Sigmoid colon (tissue), 7 donors: Measurements from ENCODE around the gene NCKAP5. TPM values are rescaled to one million over a fixed set of nuclear protein-coding genes. Genes with fewer than 3 reads are reported as not detected.

ENCODE experiments used
- DNase-seq: peaks from one replicate; pipeline ENCODE4 v3.0.0-alpha.2; 2019
- H3K27ac ChIP-seq, 4 donors: fragments of 200-600 bp; sonication (generic); one replicate each; pipeline ENCODE4 v1.5.1; 2016 to 2019; ENCODE audit warnings: mild to moderate bottlenecking in 1 of 4
- H3K27me3 ChIP-seq, 3 donors: fragments of 200-600 bp; sonication (generic); one replicate each; pipeline ENCODE4 v1.5.1; 2019; ENCODE audit warnings: mild to moderate bottlenecking in 1 of 3
- H3K36me3 ChIP-seq, 4 donors: fragments of 200-600 bp; sonication (generic); one replicate each; pipeline ENCODE4 v1.5.1; 2016 to 2019
- H3K4me1 ChIP-seq, 4 donors: fragments of 200-600 bp; sonication (generic); one replicate each; pipeline ENCODE4 v1.5.1; 2017 to 2019
- H3K4me3 ChIP-seq, 4 donors: fragments of 200-600 bp; sonication (generic); one replicate each; pipeline ENCODE4 v1.5.1; 2017 to 2019; ENCODE audit warnings: mild to moderate bottlenecking in 2 of 4, moderate library complexity in 1 of 4
- H3K9me3 ChIP-seq, 4 donors: fragments of 200-600 bp in 3 of 4; sonication (generic) in 3 of 4; one replicate each; pipeline versions ENCODE4 v1.5.1 to v1.6.1; 2013 to 2019
- EP300 ChIP-seq, 4 donors: sonication (generic); formaldehyde crosslinking; IDR thresholded peaks; one replicate each; pipeline ENCODE4 v1.6.1; 2017; ENCODE audit warnings: antibody characterized with exemption in 4 of 4
- POLR2A ChIP-seq, 2 donors: fragments of 450-650 bp; IDR thresholded peaks; one replicate each; pipeline ENCODE4 v1.6.1; 2016; ENCODE audit warnings: antibody characterized with exemption in 2 of 2, mild to moderate bottlenecking in 2 of 2, moderate library complexity in 2 of 2
- POLR2AphosphoS5 ChIP-seq, 4 donors: sonication (generic); formaldehyde crosslinking; IDR thresholded peaks; one replicate each; pipeline ENCODE4 v1.6.1; 2017; ENCODE audit warnings: antibody characterized with exemption in 4 of 4
- WGBS, 2 donors: extraction: QIAGEN DNeasy Blood & Tissue Kit; methylation state at CpG; one replicate each; pipeline ENCODE4 v1.1.7; 2013; 5-methylcytosine and 5-hydroxymethylcytosine counted together
- intact Hi-C: fragments of 100-400 bp; cut with DNase I; formaldehyde crosslinking; loops from one replicate; pipeline ENCODE4 v1.15.1; 2023
- polyA plus RNA-seq, 3 donors: library from polyadenylated mRNA; stranded (reverse); fragments of 200-250 nt; gene quantifications; one replicate each; pipeline ENCODE4 v1.2.3, GENCODE V29; 2013
- total RNA-seq, 4 donors: library from RNA; depleted of rRNA; stranded (reverse); fragments of >200 nt; gene quantifications; one replicate each; pipeline ENCODE4 v1.1.0, GENCODE V29; 2016
- TF ChIP-seq, protein P1 (sequence below), 4 experiments: fragments of 450-650 bp in 3 of 4; fragments of 200-600 bp in 1 of 4; IDR thresholded peaks; one replicate each; pipeline ENCODE4 v1.5.1; 2016 to 2019; ENCODE audit warnings: antibody characterized with exemption in 4 of 4, mild to moderate bottlenecking in 3 of 4, moderate library complexity in 2 of 4
- donor health status: healthy with polysubstance abuse.
- donor health status: Bipolar disorder and iron deficiency.
- donor health status: healthy.

The NCKAP5 gene
- total and polyA plus RNA-seq, 7 donors = under 0.01 to 3.7 (median 0.60) TPM

DNA sequence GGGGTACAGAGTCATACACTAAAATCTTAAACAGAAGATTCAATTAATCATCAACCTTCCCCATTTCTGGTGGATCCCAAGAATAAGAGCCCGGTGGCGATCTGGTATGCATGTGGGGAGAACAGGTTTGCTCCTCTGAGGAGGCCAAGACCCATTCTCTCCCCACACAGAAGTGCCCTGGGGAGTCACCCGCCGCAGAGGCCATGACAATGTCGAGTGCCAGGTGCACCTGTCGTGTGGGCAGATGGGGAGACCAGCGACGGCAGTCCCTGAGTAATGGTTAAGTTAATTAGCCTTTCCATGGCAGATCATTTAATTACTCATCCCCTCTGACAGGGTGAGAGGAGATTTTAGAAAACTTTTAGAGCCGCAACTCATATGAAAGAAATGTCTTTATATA, 345.0 kb downstream of the NCKAP5 start:
- Histone ChIP-seq H3K27me3 (no peaks in the 10 kb centered on the region), H3K4me3 (no peak overlapping the region), H3K36me3 (no peaks in the 10 kb centered on the region), H3K4me1 (no peaks in the 10 kb centered on the region), H3K9me3 (no peaks in the 10 kb centered on the region), H3K27ac (no peak overlapping the region)
- DNase-seq = no peak
- intact Hi-C loops = no loop called here
- TF ChIP-seq POLR2AphosphoS5 (IDR thresholded peaks at IDR 0.05) (no peak), POLR2A (IDR thresholded peaks at IDR 0.05) (no peak), EP300 (IDR thresholded peaks at IDR 0.05) (no peak)
- TF ChIP-seq, protein P1, sequence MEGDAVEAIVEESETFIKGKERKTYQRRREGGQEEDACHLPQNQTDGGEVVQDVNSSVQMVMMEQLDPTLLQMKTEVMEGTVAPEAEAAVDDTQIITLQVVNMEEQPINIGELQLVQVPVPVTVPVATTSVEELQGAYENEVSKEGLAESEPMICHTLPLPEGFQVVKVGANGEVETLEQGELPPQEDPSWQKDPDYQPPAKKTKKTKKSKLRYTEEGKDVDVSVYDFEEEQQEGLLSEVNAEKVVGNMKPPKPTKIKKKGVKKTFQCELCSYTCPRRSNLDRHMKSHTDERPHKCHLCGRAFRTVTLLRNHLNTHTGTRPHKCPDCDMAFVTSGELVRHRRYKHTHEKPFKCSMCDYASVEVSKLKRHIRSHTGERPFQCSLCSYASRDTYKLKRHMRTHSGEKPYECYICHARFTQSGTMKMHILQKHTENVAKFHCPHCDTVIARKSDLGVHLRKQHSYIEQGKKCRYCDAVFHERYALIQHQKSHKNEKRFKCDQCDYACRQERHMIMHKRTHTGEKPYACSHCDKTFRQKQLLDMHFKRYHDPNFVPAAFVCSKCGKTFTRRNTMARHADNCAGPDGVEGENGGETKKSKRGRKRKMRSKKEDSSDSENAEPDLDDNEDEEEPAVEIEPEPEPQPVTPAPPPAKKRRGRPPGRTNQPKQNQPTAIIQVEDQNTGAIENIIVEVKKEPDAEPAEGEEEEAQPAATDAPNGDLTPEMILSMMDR (IDR thresholded peaks at IDR 0.05) = no peak
- 86 to 97% methylated on average over 9 of the region's 9 CpGs for WGBS, 2 donors

DNA sequence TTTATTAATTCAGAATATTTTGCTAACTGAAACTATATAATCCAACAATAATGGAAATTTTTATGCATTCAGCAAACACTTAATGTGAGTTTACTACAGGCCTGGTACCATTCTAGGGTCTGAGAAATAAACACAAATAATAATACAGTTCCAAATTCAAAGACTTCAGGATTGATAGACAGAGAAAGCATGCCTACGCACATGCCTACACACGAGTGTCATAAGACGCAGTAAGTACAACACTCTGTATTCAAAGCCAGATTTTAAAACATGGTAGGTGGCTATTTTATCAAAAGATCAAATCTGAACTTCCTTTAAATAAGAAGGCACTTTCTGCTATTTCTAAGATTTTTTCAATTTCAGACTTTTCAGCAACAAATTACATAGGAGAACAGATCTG, 346.9 kb downstream of the NCKAP5 start:
- DNase-seq = no peak
- no peaks in the 10 kb centered on the region for H3K9me3 ChIP-seq
- TF ChIP-seq POLR2AphosphoS5 (IDR thresholded peaks at IDR 0.05) = no peak
- TF ChIP-seq EP300 (IDR thresholded peaks at IDR 0.05) = no peak
- H3K4me1 ChIP-seq = no peaks in the 10 kb centered on the region
- intact Hi-C loops = no loop called here
- H3K27ac ChIP-seq = no peak overlapping the region
- no peaks in the 10 kb centered on the region for H3K27me3 ChIP-seq
- WGBS, 2 donors = 95 to 97% methylated on average over 3 of the region's 3 CpGs
- H3K4me3 ChIP-seq = no peak overlapping the region
- no peaks in the 10 kb centered on the region for H3K36me3 ChIP-seq

- no peak for DNase-seq
Observed at GRCh38 chr2:133218204-133218603, 350.1 kb downstream of the NCKAP5 start.

DNA sequence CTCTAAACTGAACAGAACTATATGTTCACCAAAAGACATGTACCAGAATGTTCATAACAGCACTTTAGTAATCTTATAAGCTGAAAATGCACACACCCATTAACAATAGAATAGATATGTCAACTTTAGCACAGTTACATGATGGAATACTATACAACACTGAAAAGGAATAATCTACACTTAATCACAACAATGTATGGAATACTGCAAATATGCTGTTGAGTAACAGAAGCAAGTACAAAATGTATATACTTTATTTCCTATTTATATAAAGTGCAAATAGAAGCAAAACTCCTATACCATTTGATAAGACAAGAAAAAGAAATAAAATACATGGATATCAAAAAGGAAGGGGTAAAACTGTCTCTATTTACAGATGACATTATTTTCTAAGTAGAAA, 352.8 kb downstream of the NCKAP5 start:
- Histone ChIP-seq H3K27ac (no peak overlapping the region), H3K9me3 (peaks cover 0 to 3% (median 0%) of the 10 kb centered on the region in 4 donors), H3K4me1 (no peaks in the 10 kb centered on the region), H3K4me3 (no peak overlapping the region), H3K36me3 (no peaks in the 10 kb centered on the region), H3K27me3 (no peaks in the 10 kb centered on the region)
- DNase-seq = no peak
- TF ChIP-seq, protein P1 (IDR thresholded peaks at IDR 0.05) = no peak
- intact Hi-C loops = no loop called here

More at GRCh38 chr2:133218204-133218603, 350.1 kb downstream of the NCKAP5 start:
- no peaks in the 10 kb centered on the region for H3K27me3 ChIP-seq
- WGBS, 2 donors = 67 to 91% methylated on average over 4 of the region's 4 CpGs
- H3K36me3 ChIP-seq = no peaks in the 10 kb centered on the region
- intact Hi-C loops = no loop called here
- H3K4me3 ChIP-seq = no peak overlapping the region
- no peaks in the 10 kb centered on the region for H3K4me1 ChIP-seq
- no peak overlapping the region for H3K27ac ChIP-seq
- peaks cover 0 to 3% (median 0%) of the 10 kb centered on the region in 4 donors for H3K9me3 ChIP-seq
- TF ChIP-seq EP300 (IDR thresholded peaks at IDR 0.05) (no peak), POLR2AphosphoS5 (IDR thresholded peaks at IDR 0.05) (no peak), POLR2A (IDR thresholded peaks at IDR 0.05) (no peak)
- TF ChIP-seq, protein P1 (IDR thresholded peaks at IDR 0.05) = no peak

- H3K4me3 ChIP-seq = no peak overlapping the region
- TF ChIP-seq POLR2A (IDR thresholded peaks at IDR 0.05) (no peak), POLR2AphosphoS5 (IDR thresholded peaks at IDR 0.05) (no peak), EP300 (IDR thresholded peaks at IDR 0.05) (no peak)
- TF ChIP-seq, protein P1 (IDR thresholded peaks at IDR 0.05) = no peak
- H3K9me3 ChIP-seq = peaks cover 0 to 3% (median 0%) of the 10 kb centered on the region in 4 donors
- WGBS, 2 donors = 80 to 89% methylated on average over 5 of the region's 5 CpGs
- H3K36me3 ChIP-seq = no peaks in the 10 kb centered on the region
- intact Hi-C loops = no loop called here
- no peak overlapping the region for H3K27ac ChIP-seq
- no peaks in the 10 kb centered on the region for H3K4me1 ChIP-seq
- DNase-seq = no peak
- no peaks in the 10 kb centered on the region for H3K27me3 ChIP-seq
Observed at GRCh38 chr2:133213651-133214050, 354.6 kb downstream of the NCKAP5 start.
